PC-9 (cell line): ENCODE measurements around the gene SLK. TPM values are rescaled to one million over a fixed set of nuclear protein-coding genes. Genes with fewer than 3 reads are reported as not detected.

Experiments
- BruUV-seq: library from RNA; stranded (reverse); fragments of 400-500 nt; replicated peaks from 2 replicates; lab custom pipeline; 2021; lab: Mats Ljungman, UMichigan
- CTCF ChIA-PET: fragments of 300-600 bp; sonication (Branson Sonifier 250); formaldehyde crosslinking; loops from one replicate; lab custom pipeline; 2022; ENCODE audit warnings: antibody characterized with exemption; lab: Charles Lee
- POLR2A ChIA-PET: fragments of 300-600 bp; sonication (Branson Sonifier 250); formaldehyde crosslinking; loops from one replicate; lab custom pipeline; 2022; ENCODE audit warnings: antibody characterized with exemption; ENCODE audit not compliant: unreplicated experiment; lab: Charles Lee
- DNase-seq, 2 experiments: peaks; one replicate each; pipeline versions ENCODE4 v3.0.0 to v3.0.0-alpha.2; 2015 to 2022; ENCODE audit warnings: mixed read lengths in 1 of 2
- H2AFZ ChIP-seq: fragments of 200-600 bp; sonication (generic); 2 replicates; pipeline ENCODE4 v1.8.1; 2017; ENCODE audit warnings: antibody characterized with exemption
- H3F3A ChIP-seq: fragments of 200-600 bp; sonication (generic); 2 replicates; pipeline ENCODE4 v1.8.1; 2017; ENCODE audit warnings: antibody characterized with exemption, mild to moderate bottlenecking, low read depth; ENCODE audit not compliant: insufficient read depth
- H3K27ac ChIP-seq: fragments of 200-600 bp; sonication (generic); 2 replicates; pipeline ENCODE4 v1.6.1; 2016; ENCODE audit warnings: mixed run types
- H3K27me3 ChIP-seq: fragments of 200-600 bp; sonication (generic); 2 replicates; pipeline ENCODE4 v1.6.1; 2016; ENCODE audit warnings: low read depth, mixed run types; ENCODE audit not compliant: insufficient read depth
- H3K36me3 ChIP-seq: fragments of 200-600 bp; sonication (generic); 2 replicates; pipeline ENCODE4 v1.6.1; 2016; ENCODE audit warnings: low read depth, mixed run types
- H3K4me1 ChIP-seq: fragments of 200-600 bp; sonication (generic); replicated peaks from 2 replicates; pipeline ENCODE4 v1.6.1; 2016; ENCODE audit warnings: mixed run types; ENCODE audit not compliant: insufficient read depth
- H3K4me2 ChIP-seq: fragments of 200-600 bp; sonication (generic); 2 replicates; pipeline ENCODE4 v1.6.1; 2017; ENCODE audit warnings: mixed run types
- H3K4me3 ChIP-seq: fragments of 200-600 bp; sonication (generic); 2 replicates; pipeline ENCODE4 v1.6.1; 2016; ENCODE audit warnings: mixed run types
- H3K79me2 ChIP-seq: fragments of 200-600 bp; sonication (generic); 2 replicates; pipeline ENCODE4 v1.6.1; 2017; ENCODE audit warnings: low read depth, mixed run types
- H3K9me2 ChIP-seq: fragments of 200-600 bp; sonication (generic); 2 replicates; pipeline ENCODE4 v1.8.1; 2017; ENCODE audit warnings: mild to moderate bottlenecking; ENCODE audit not compliant: insufficient read depth
- H3K9me3 ChIP-seq: fragments of 200-600 bp; sonication (generic); 2 replicates; pipeline ENCODE4 v1.8.1; 2016; ENCODE audit warnings: low read depth; ENCODE audit not compliant: insufficient read depth
- H4K20me1 ChIP-seq: fragments of 200-600 bp; sonication (generic); 2 replicates; pipeline ENCODE4 v1.8.1; 2017; ENCODE audit not compliant: insufficient read depth
- EZH2 ChIP-seq: fragments of 200-600 bp; sonication (generic); IDR thresholded peaks from 2 replicates; pipeline ENCODE4 v1.8.0; 2017; ENCODE audit warnings: antibody characterized with exemption, low read depth
- intact Hi-C: fragments of 100-400 bp; cut with micrococcal nuclease; formaldehyde crosslinking; loops from one replicate; pipeline ENCODE4 v1.10.0; 2022; ENCODE audit not compliant: unreplicated experiment
- total RNA-seq: library from RNA; stranded (reverse); gene quantifications from 2 replicates; pipeline ENCODE4 v1.2.3, GENCODE V29; 2021
- TF ChIP-seq, protein P1 (sequence below): fragments of 200-600 bp; sonication (generic); conservative IDR thresholded peaks from 2 replicates; pipeline ENCODE4 v1.6.1; 2017; ENCODE audit warnings: mixed run types, antibody characterized with exemption, mild to moderate bottlenecking, moderate library complexity

The SLK gene
- total RNA-seq, 1 experiment from 2014 or later, result 30.4 TPM

DNA sequence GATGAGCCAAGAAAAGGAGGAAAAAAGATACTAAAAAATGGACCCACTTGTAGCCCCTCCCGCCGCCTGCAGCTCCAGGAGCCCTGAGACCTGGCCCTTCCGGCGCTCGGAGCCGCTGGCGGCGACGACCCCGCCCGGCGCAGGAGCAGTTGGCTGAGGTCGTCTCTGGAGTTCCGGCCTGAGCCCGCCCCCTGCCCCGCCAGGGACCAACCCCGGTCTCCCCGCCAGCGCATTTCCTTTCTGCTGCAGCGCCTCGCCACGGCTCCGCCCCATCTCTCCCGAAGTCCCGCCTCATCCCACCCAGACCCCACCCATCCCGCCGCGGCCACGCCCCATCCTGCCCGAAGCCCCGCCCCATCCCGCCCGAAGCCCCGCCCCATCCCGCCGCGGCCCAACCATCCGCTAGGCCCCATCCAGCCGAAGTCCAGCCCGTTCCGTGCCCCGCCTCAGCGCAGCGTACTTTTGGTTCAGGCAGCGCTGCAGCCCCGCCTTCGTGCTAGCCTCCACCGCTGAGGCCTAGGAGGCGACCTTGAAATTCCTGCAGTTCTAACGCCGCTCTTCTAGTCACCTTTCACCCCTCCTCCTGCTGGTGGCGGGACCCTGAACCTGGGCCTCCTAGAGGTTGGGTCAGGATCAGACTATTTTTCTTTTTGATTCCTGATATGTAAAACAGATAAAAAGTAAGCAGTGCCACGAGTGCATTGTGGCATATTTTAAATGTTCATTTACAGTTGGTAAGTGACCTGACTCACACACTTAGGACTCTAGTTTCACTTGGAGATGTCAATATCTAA lies 48.7 kb upstream of the SLK start, which contains the start of gene STN1:
TSS of gene STN1 (minus strand) at position 132 of the 794 bp plus-strand sequence. CDS start 590 bp downstream, outside the sequence.
- Histone ChIP-seq H3K27me3 (no peaks in the 10 kb centered on the region), H3K9me3 (peaks cover 9% of the 10 kb centered on the region; the same call in 1 of the 2 replicates), H3K79me2 (peaks cover 31% of the 10 kb centered on the region), H3K4me1 (peaks cover 32% of the 10 kb centered on the region), H3K4me2 (peak within 1 kb of the TSS; percentile 98), H3K4me3 (peak within 1 kb of the TSS; percentile 87), H3K9me2 (no peaks in the 10 kb centered on the region), H3K27ac (peak within 1 kb of the TSS; percentile 77), H3K36me3 (peaks cover 9% of the 10 kb centered on the region), H2AFZ (peak within 1 kb of the TSS; percentile 93), H3F3A (peaks cover 27% of the 10 kb centered on the region; the same call in 1 of the 2 replicates), H4K20me1 (no peaks in the 10 kb centered on the region)
- ChIA-PET CTCF (no interaction called here), POLR2A (interaction anchor here (1.1 kb wide), 1 partner anchor 50 kb away, joined by 5 read pairs; no protein-coding TSS in a partner anchor)
- peak; percentile 80 to 94 for DNase-seq
- intact Hi-C loops, result loop anchor here (1.0 to 5.0 kb wide), 2 partner anchors 28 to 49 kb away; partner anchors contain the start of gene SLK
- BruUV-seq, result no TSS peak
- TF ChIP-seq, protein P1, sequence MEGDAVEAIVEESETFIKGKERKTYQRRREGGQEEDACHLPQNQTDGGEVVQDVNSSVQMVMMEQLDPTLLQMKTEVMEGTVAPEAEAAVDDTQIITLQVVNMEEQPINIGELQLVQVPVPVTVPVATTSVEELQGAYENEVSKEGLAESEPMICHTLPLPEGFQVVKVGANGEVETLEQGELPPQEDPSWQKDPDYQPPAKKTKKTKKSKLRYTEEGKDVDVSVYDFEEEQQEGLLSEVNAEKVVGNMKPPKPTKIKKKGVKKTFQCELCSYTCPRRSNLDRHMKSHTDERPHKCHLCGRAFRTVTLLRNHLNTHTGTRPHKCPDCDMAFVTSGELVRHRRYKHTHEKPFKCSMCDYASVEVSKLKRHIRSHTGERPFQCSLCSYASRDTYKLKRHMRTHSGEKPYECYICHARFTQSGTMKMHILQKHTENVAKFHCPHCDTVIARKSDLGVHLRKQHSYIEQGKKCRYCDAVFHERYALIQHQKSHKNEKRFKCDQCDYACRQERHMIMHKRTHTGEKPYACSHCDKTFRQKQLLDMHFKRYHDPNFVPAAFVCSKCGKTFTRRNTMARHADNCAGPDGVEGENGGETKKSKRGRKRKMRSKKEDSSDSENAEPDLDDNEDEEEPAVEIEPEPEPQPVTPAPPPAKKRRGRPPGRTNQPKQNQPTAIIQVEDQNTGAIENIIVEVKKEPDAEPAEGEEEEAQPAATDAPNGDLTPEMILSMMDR, result no peak
- no peak for TF ChIP-seq EZH2

DNA sequence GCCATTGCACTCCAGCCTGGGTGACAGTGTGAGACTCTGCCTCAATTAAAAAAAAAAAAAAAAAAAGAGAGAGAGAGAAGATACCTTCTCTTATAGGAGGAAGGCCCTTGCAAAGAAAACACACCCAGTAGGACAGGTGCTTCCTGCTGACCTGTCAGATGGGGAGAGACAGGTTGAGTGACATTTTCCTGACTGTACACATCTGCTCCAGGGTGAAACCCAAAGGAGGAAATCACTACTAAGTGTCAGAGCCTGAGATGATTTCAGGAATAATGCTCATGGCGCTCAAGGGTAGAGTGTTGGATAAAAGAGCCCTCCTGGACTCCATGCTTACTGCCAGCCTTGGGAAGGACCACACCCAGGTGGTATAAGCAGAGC lies 47.3 kb upstream of the SLK start:
- Histone ChIP-seq H3K9me3 (peaks cover 8% of the 10 kb centered on the region; the same call in 1 of the 2 replicates), H4K20me1 (no peaks in the 10 kb centered on the region), H3K4me2 (no peak overlapping the region), H2AFZ (no peak overlapping the region), H3F3A (peaks cover 33% of the 10 kb centered on the region; the same call in 1 of the 2 replicates), H3K36me3 (peaks cover 7% of the 10 kb centered on the region; the same call in 1 of the 2 replicates), H3K79me2 (peaks cover 28% of the 10 kb centered on the region), H3K4me1 (peaks cover 46% of the 10 kb centered on the region), H3K27me3 (no peaks in the 10 kb centered on the region), H3K27ac (no peak overlapping the region), H3K4me3 (no peak overlapping the region), H3K9me2 (no peaks in the 10 kb centered on the region)
- no peak for DNase-seq
- TF ChIP-seq, protein P1, result no peak
- TF ChIP-seq EZH2, result no peak
- CTCF ChIA-PET, result no interaction called here
- BruUV-seq, result no TSS peak
- intact Hi-C loops, result loop anchor here (5.0 kb wide), 1 partner anchor 48 kb away; the partner anchor contains the start of gene SLK
- POLR2A ChIA-PET, result no interaction called here

DNA sequence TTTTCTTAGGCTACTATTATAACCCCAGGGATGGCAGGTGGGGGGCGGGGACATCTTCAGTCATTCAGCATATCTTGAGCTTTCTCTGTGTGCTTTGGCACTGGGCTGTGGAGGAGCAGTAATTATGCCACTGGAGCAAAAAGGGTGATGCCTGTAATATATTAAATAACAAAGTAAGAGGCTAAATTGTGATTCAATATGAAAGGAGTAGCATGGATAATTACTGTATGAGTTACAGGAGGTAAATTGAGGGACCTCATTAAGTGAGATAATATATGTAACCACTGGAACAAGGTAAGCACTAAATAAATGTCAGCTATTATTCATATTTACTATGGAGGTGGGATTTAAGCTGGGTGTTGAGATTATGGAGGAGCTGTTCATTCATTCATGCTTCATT lies 45.7 kb upstream of the SLK start:
- TF ChIP-seq EZH2, result no peak
- TF ChIP-seq, protein P1, result no peak
- no peaks in the 10 kb centered on the region for H4K20me1 ChIP-seq
- no peak for DNase-seq
- H3K36me3 ChIP-seq, result no peaks in the 10 kb centered on the region
- intact Hi-C loops, result no loop called here
- CTCF ChIA-PET, result no interaction called here
- no peak overlapping the region for H3K27ac ChIP-seq
- H3K4me2 ChIP-seq, result no peak overlapping the region
- H3K4me1 ChIP-seq, result peaks cover 36% of the 10 kb centered on the region
- no peaks in the 10 kb centered on the region for H3K9me3 ChIP-seq
- H3K9me2 ChIP-seq, result no peaks in the 10 kb centered on the region
- no peaks in the 10 kb centered on the region for H3K27me3 ChIP-seq
- POLR2A ChIA-PET, result no interaction called here
- H3K79me2 ChIP-seq, result peaks cover 12% of the 10 kb centered on the region
- H3K4me3 ChIP-seq, result no peak overlapping the region
- H2AFZ ChIP-seq, result no peak overlapping the region
- no TSS peak for BruUV-seq
- H3F3A ChIP-seq, result peaks cover 33% of the 10 kb centered on the region; the same call in 1 of the 2 replicates
